GM18508 (cell line): ENCODE measurements around the gene ATP8B4.
"Not testable (repeated sequence)": the region's sequence is repeated elsewhere in the genome, so short reads cannot be mapped to it uniquely, and the experiment has no call there.

Experiments used
- ATAC-seq: cut with Tn5 transposase; IDR thresholded peaks from one replicate; pipeline ENCODE4 v1.9.1; 2021; ENCODE audit warnings: moderate number of reproducible peaks; ENCODE audit not compliant: insufficient read depth, unreplicated experiment

ATP8B4 gene

GRCh38 chr15:50119063-50120040, at the start of gene ATP8B4:
Gene ATP8B4, minus strand, starts transcription at chr15:50119233. Its CDS starts 12,267 bp downstream, at chr15:50106966.
- ATAC-seq, result no peak

GRCh38 chr15:50168379-50168778, 49.3 kb upstream of the ATP8B4 start:
- no peak for ATAC-seq

- no peak for ATAC-seq
Measured at GRCh38 chr15:50167110-50167509, 48.1 kb upstream of the ATP8B4 start.

GRCh38 chr15:50166216-50166615, 47.2 kb upstream of the ATP8B4 start:
- no peak for ATAC-seq

- no peak for ATAC-seq
Measured at GRCh38 chr15:50164458-50164857, 45.4 kb upstream of the ATP8B4 start.

- ATAC-seq, result no peak
Measured at GRCh38 chr15:50163719-50164410, 44.8 kb upstream of the ATP8B4 start.

GRCh38 chr15:50162969-50163718, 44.1 kb upstream of the ATP8B4 start:
- ATAC-seq, result no peak

GRCh38 chr15:50158236-50158635, 39.2 kb upstream of the ATP8B4 start:
- not testable (repeated sequence) for ATAC-seq

GRCh38 chr15:50151476-50151875, 32.4 kb upstream of the ATP8B4 start:
- no peak for ATAC-seq

- ATAC-seq, result no peak
Measured at GRCh38 chr15:50150851-50151250, 31.8 kb upstream of the ATP8B4 start.

GRCh38 chr15:50150349-50150748, 31.3 kb upstream of the ATP8B4 start:
- ATAC-seq, result no peak

GRCh38 chr15:50149090-50149489, 30.1 kb upstream of the ATP8B4 start:
- no peak for ATAC-seq

- ATAC-seq, result no peak
Measured at GRCh38 chr15:50148362-50148963, 29.4 kb upstream of the ATP8B4 start.

- no peak for ATAC-seq
Measured at GRCh38 chr15:50146632-50147031, 27.6 kb upstream of the ATP8B4 start.

- ATAC-seq, result no peak
Measured at GRCh38 chr15:50145451-50145872, 26.4 kb upstream of the ATP8B4 start.

- no peak for ATAC-seq
Measured at GRCh38 chr15:50144341-50145120, 25.5 kb upstream of the ATP8B4 start.

GRCh38 chr15:50143255-50143860, 24.3 kb upstream of the ATP8B4 start:
- no peak for ATAC-seq

GRCh38 chr15:50141856-50142255, 22.8 kb upstream of the ATP8B4 start:
- no peak for ATAC-seq

- no peak for ATAC-seq
Measured at GRCh38 chr15:50140983-50141382, 21.9 kb upstream of the ATP8B4 start.
